ENCODE results near the gene CBX6. TPM values are rescaled to one million over a fixed set of nuclear protein-coding genes. Genes with fewer than 3 reads are reported as not detected.

Gene CBX6
- total and polyA plus RNA-seq, 9 of the 15 experiments (the other 6 are each of a cell fraction or from before 2014, with no cell fraction given) = 0.75 to 31.6 (median 8.0) TPM

GRCh38 chr22:38862375-38863329 lies 9.4 kb downstream of the CBX6 start (continued):
- TF ChIP-seq NR4A1 (CRISPR knock-in tag; IDR thresholded peaks at IDR 0.05) (no peak), NR4A1 (tag; IDR thresholded peaks at IDR 0.05) (no peak), POLR2AphosphoS2 (IDR thresholded peaks at IDR 0.05; ENCODE audit: low read length) (no peak), ZNF212 (CRISPR knock-in tag; IDR thresholded peaks at IDR 0.05) (no peak), JUND (IDR thresholded peaks at IDR 0.05; ENCODE audit: borderline replicate concordance, low read depth, low read length) (no peak), JUND (tag; IDR thresholded peaks at IDR 0.05; ENCODE audit: borderline replicate concordance, low read depth, low read length) (no peak), POLR2AphosphoS5 (IDR thresholded peaks at IDR 0.05; ENCODE audit: control insufficient read depth, insufficient read depth, low read depth, low read length) (no peak), SMARCC2 (IDR thresholded peaks at IDR 0.05; ENCODE audit: low read depth) (no peak), ZNF586 (CRISPR knock-in tag; conservative IDR thresholded peaks at IDR 0.05) (no peak), TARDBP (IDR thresholded peaks at IDR 0.05) (no peak), ESRRA (IDR thresholded peaks at IDR 0.05; ENCODE audit: borderline replicate concordance, low read depth) (peak; percentile 59; the same call in 1 of the 2 replicates), BCOR (IDR thresholded peaks at IDR 0.05) (peak; percentile 86), KDM1A (IDR thresholded peaks at IDR 0.05) (peak; percentile 9 to 51; a peak in 1 of 4 replicates), HMG20B (CRISPR knock-in tag; IDR thresholded peaks at IDR 0.05) (no peak)
- TF ChIP-seq, protein P1, sequence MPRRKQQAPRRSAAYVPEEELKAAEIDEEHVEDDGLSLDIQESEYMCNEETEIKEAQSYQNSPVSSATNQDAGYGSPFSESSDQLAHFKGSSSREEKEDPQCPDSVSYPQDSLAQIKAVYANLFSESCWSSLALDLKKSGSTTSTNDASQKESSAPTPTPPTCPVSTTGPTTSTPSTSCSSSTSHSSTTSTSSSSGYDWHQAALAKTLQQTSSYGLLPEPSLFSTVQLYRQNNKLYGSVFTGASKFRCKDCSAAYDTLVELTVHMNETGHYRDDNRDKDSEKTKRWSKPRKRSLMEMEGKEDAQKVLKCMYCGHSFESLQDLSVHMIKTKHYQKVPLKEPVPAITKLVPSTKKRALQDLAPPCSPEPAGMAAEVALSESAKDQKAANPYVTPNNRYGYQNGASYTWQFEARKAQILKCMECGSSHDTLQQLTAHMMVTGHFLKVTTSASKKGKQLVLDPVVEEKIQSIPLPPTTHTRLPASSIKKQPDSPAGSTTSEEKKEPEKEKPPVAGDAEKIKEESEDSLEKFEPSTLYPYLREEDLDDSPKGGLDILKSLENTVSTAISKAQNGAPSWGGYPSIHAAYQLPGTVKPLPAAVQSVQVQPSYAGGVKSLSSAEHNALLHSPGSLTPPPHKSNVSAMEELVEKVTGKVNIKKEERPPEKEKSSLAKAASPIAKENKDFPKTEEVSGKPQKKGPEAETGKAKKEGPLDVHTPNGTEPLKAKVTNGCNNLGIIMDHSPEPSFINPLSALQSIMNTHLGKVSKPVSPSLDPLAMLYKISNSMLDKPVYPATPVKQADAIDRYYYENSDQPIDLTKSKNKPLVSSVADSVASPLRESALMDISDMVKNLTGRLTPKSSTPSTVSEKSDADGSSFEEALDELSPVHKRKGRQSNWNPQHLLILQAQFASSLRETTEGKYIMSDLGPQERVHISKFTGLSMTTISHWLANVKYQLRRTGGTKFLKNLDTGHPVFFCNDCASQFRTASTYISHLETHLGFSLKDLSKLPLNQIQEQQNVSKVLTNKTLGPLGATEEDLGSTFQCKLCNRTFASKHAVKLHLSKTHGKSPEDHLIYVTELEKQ (CRISPR knock-in tag; IDR thresholded peaks at IDR 0.05) = no peak
- TF ChIP-seq, protein P2, sequence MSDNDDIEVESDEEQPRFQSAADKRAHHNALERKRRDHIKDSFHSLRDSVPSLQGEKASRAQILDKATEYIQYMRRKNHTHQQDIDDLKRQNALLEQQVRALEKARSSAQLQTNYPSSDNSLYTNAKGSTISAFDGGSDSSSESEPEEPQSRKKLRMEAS (CRISPR knock-in tag; IDR thresholded peaks at IDR 0.05) = no peak

Data from K562 (cell line).